Activated effector memory CD4-positive, alpha-beta T cell treated with Interleukin-2 at 50 U/mL for 16 hours (primary cell): Measurements from ENCODE around the gene EFHB.
"Not testable (repeated sequence)": the region's sequence is repeated elsewhere in the genome, so short reads cannot be mapped to it uniquely, and the experiment has no call there.

ENCODE experiments used
- DNase-seq: peaks from one replicate; pipeline ENCODE4 v3.0.0-alpha.2; 2020

EFHB gene

GRCh38 chr3:19920401-19921080, 13.5 kb downstream of the EFHB start:
- DNase-seq = no peak

GRCh38 chr3:19917167-19917566, 16.9 kb downstream of the EFHB start:
- no peak for DNase-seq

- no peak for DNase-seq
Observed at GRCh38 chr3:19911452-19911851, 22.6 kb downstream of the EFHB start.

- no peak for DNase-seq
Observed at GRCh38 chr3:19907523-19907922, 26.5 kb downstream of the EFHB start.

- no peak for DNase-seq
Observed at GRCh38 chr3:19903649-19904048, 30.4 kb downstream of the EFHB start.

- DNase-seq = no peak
Observed at GRCh38 chr3:19901918-19902317, 32.1 kb downstream of the EFHB start.

- DNase-seq = no peak
Observed at GRCh38 chr3:19901337-19901736, 32.7 kb downstream of the EFHB start.

- not testable (repeated sequence) for DNase-seq
Observed at GRCh38 chr3:19899833-19900232, 34.2 kb downstream of the EFHB start.

- no peak for DNase-seq
Observed at GRCh38 chr3:19899264-19899663, 34.8 kb downstream of the EFHB start.

GRCh38 chr3:19898721-19899120, 35.3 kb downstream of the EFHB start:
- no peak for DNase-seq

- DNase-seq = no peak
Observed at GRCh38 chr3:19891740-19892139, 42.3 kb downstream of the EFHB start.

GRCh38 chr3:19888428-19889152, 45.4 kb downstream of the EFHB start:
- no peak for DNase-seq

- not testable (repeated sequence) for DNase-seq
Observed at GRCh38 chr3:19887122-19887521, 46.9 kb downstream of the EFHB start.

GRCh38 chr3:19886404-19886803, 47.6 kb downstream of the EFHB start:
- no peak for DNase-seq

- no peak for DNase-seq
Observed at GRCh38 chr3:19885468-19885867, 48.5 kb downstream of the EFHB start.

- no peak for DNase-seq
Observed at GRCh38 chr3:19881852-19882251, 52.2 kb downstream of the EFHB start.

GRCh38 chr3:19881036-19881435, 53.0 kb downstream of the EFHB start:
- DNase-seq = no peak

GRCh38 chr3:19877656-19878055, 56.4 kb downstream of the EFHB start:
- no peak for DNase-seq

GRCh38 chr3:19866751-19867347, 67.2 kb downstream of the EFHB start:
- no peak for DNase-seq

GRCh38 chr3:19855318-19855717, 78.7 kb downstream of the EFHB start:
- not testable (repeated sequence) for DNase-seq

GRCh38 chr3:19846609-19847008, 87.4 kb downstream of the EFHB start:
- DNase-seq = not testable (repeated sequence)
